ENCODE measurements around the gene PLPP7. TPM values are rescaled to one million over a fixed set of nuclear protein-coding genes. Genes with fewer than 3 reads are reported as not detected.

Gene PLPP7
- total and polyA plus RNA-seq, 7 experiments from 2014 or later: 0.12 to 0.71 (median 0.19) TPM; not detected in 1

DNA sequence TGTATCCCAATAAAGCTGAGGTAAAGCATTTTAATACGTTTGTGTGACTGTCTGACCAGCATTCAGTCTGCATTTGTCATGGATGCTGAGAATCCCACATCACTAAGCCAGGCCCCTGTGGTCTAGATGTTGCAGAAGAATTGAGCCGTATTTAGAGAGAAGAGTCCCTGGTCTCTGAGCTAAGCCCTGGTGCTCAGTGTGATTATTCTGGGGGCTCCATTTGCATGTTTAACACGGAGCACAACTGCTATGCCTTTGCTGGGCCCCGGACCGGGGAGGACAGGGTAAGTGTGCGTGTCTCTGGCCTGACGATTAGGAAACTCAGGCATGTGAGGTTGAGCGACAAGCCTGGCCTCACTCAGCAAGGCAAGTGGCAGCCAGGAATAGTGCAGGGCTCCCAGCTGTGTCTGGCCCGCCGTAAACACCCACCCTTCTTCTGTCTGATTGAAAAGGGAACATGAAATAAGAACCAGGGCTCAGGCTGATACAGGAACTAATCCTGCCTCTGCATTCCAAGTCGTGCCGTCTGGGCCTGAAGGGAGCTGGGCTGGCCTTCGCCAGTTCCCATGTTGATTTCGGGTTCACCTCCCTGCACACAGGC, 35.5 kb upstream of the PLPP7 start:
- H3K27me3 Mint-ChIP-seq: no peaks in the 10 kb centered on the region
- peaks cover 0 to 3% (median 0%) of the 10 kb centered on the region in 11 donors for H3K9me3 Mint-ChIP-seq
- peak overlapping the region; percentile 23 to 87 (median 52) for H3K4me3 Mint-ChIP-seq
- peaks cover 0 to 7% (median 0%) of the 10 kb centered on the region in 5 donors for H3K36me3 Mint-ChIP-seq
- peaks cover 0 to 7% (median 5%) of the 10 kb centered on the region in 3 experiments for H3K36me3 ChIP-seq (ENCODE audit: control insufficient read depth in 2 of 3, insufficient read depth in 3 of 3, low read length in 3 of 3)
- peaks cover 13 to 74% (median 57%) of the 10 kb centered on the region in 7 donors for H3K4me1 Mint-ChIP-seq
- intact Hi-C loops (cut with micrococcal nuclease): loop anchor here (2.0 to 10.0 kb wide), 4 partner anchors 77 to 481 kb away; no protein-coding TSS in a partner anchor
- ATAC-seq (no peak), DNase-seq (peak in 1 of 9 donors; percentile 7)
- no peak overlapping the region for H3K4me3 ChIP-seq (ENCODE audit: low read length)
- CTCF ChIA-PET: interaction anchor here (1.0 kb wide), 1 partner anchor 82 kb away, joined by 3 read pairs; no protein-coding TSS in a partner anchor
- H3K27ac Mint-ChIP-seq: peak overlapping the region; percentile 80 to 99 (median 96)
- H3K9me3 ChIP-seq (ENCODE audit: control insufficient read depth in 2 of 3, low read length in 3 of 3): no peaks in the 10 kb centered on the region
- POLR2A ChIA-PET: interaction anchor here (10.8 to 20.4 kb wide), 2 partner anchors 15 to 18 kb away, joined by 132 to 886 read pairs; partner anchors contain the start of gene FAM78A
- peak overlapping the region; percentile 16 for H3K27ac ChIP-seq (ENCODE audit: low read depth, low read length)
- H3K4me1 ChIP-seq (ENCODE audit: control insufficient read depth in 2 of 2, insufficient read depth in 2 of 2, low read length in 2 of 2): peaks cover 63 to 73% of the 10 kb centered on the region in 2 donors
- H3K27me3 ChIP-seq (ENCODE audit: control insufficient read depth in 2 of 2, insufficient read depth in 2 of 2, low read length in 2 of 2): no peaks in the 10 kb centered on the region

DNA sequence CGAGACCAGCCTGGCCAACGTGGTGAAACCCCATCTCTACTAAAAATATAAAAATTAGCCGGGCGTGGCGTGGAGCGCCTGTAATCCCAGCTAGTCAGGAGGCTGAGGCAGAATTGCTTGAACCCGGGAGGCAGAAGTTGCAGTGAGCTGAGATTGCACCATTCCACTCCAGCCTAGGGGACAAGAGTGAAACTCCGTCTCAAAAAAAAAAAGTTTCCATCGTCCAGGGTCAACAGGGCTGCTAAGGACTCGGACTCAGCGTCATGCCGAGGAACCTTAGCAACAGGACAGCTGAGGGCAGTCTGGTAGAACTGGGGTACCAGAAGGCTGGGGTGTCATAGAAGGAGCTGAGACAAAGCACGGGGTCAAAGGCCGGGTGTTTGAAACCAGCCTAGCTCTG, 34.9 kb upstream of the PLPP7 start:
- ATAC-seq (no peak), DNase-seq (peak in 1 of 9 donors; percentile 6)
- ChIA-PET CTCF (interaction anchor here (1.0 kb wide), 1 partner anchor 82 kb away, joined by 3 read pairs; no protein-coding TSS in a partner anchor), POLR2A (interaction anchor here (0.8 to 20.4 kb wide), 3 partner anchors 15 to 23 kb away, joined by 5 to 886 read pairs (median 132); partner anchors contain the start of gene FAM78A)
- intact Hi-C loops (cut with micrococcal nuclease): loop anchor here (5.0 to 10.0 kb wide), 4 partner anchors 77 to 480 kb away; partner anchors contain the start of gene POMT1 (in 1 of the 2)
- Histone ChIP-seq H3K27ac (ENCODE audit: low read depth, low read length) (peak overlapping the region; percentile 85), H3K27me3 (ENCODE audit: control insufficient read depth in 2 of 2, insufficient read depth in 2 of 2, low read length in 2 of 2) (no peaks in the 10 kb centered on the region), H3K36me3 (ENCODE audit: control insufficient read depth in 2 of 3, insufficient read depth in 3 of 3, low read length in 3 of 3) (peaks cover 0 to 13% (median 9%) of the 10 kb centered on the region in 3 experiments), H3K4me1 (ENCODE audit: control insufficient read depth in 2 of 2, insufficient read depth in 2 of 2, low read length in 2 of 2) (peaks cover 63 to 73% of the 10 kb centered on the region in 2 donors), H3K9me3 (ENCODE audit: control insufficient read depth in 2 of 3, low read length in 3 of 3) (no peaks in the 10 kb centered on the region), H3K4me3 (ENCODE audit: low read length) (no peak overlapping the region)
- H3K9me3 Mint-ChIP-seq: peaks cover 0 to 3% (median 0%) of the 10 kb centered on the region in 11 donors
- H3K27ac Mint-ChIP-seq: peak overlapping the region in 8 of 9 donors; percentile 76 to 99 (median 98)
- peak overlapping the region; percentile 29 to 96 (median 68) for H3K4me3 Mint-ChIP-seq
- H3K4me1 Mint-ChIP-seq: peaks cover 16 to 75% (median 61%) of the 10 kb centered on the region in 7 donors
- H3K27me3 Mint-ChIP-seq: no peaks in the 10 kb centered on the region
- H3K36me3 Mint-ChIP-seq: peaks cover 0 to 7% (median 0%) of the 10 kb centered on the region in 5 donors

GRCh38 chr9:131255676-131256197, 33.8 kb upstream of the PLPP7 start:
- intact Hi-C loops (cut with micrococcal nuclease): loop anchor here (1.0 to 10.0 kb wide), 5 partner anchors 14 to 479 kb away; partner anchors contain the start of gene POMT1 (in 1 of the 2)
- Histone ChIP-seq H3K27ac (ENCODE audit: low read depth, low read length) (peak overlapping the region; percentile 85), H3K27me3 (ENCODE audit: control insufficient read depth in 2 of 2, insufficient read depth in 2 of 2, low read length in 2 of 2) (no peaks in the 10 kb centered on the region), H3K4me3 (ENCODE audit: low read length) (peak overlapping the region; percentile 50), H3K9me3 (ENCODE audit: control insufficient read depth in 2 of 3, low read length in 3 of 3) (no peaks in the 10 kb centered on the region), H3K36me3 (ENCODE audit: control insufficient read depth in 2 of 3, insufficient read depth in 3 of 3, low read length in 3 of 3) (peaks cover 0 to 24% (median 20%) of the 10 kb centered on the region in 3 experiments), H3K4me1 (ENCODE audit: control insufficient read depth in 2 of 2, insufficient read depth in 2 of 2, low read length in 2 of 2) (peaks cover 63 to 73% of the 10 kb centered on the region in 2 donors)
- ATAC-seq (no peak), DNase-seq (peak in 1 of 9 donors; percentile 9)
- H3K9me3 Mint-ChIP-seq: peaks cover 0 to 3% (median 0%) of the 10 kb centered on the region in 11 donors
- CTCF ChIA-PET: interaction anchor here (1.0 to 2.6 kb wide), 6 partner anchors 8 to 77 kb away, joined by 4 to 44 read pairs (median 6); no protein-coding TSS in a partner anchor
- H3K27ac Mint-ChIP-seq: peak overlapping the region; percentile 93 to 99 (median 97)
- POLR2A ChIA-PET: interaction anchor here (0.5 to 20.4 kb wide), 20 partner anchors 9 to 1774 kb away, joined by 3 to 886 read pairs (median 4); partner anchors contain the start of gene FAM78A
- peaks cover 0 to 12% (median 0%) of the 10 kb centered on the region in 5 donors for H3K36me3 Mint-ChIP-seq
- peaks cover 20 to 86% (median 68%) of the 10 kb centered on the region in 7 donors for H3K4me1 Mint-ChIP-seq
- peak overlapping the region; percentile 83 to 96 (median 88) for H3K4me3 Mint-ChIP-seq
- H3K27me3 Mint-ChIP-seq: no peaks in the 10 kb centered on the region

DNA sequence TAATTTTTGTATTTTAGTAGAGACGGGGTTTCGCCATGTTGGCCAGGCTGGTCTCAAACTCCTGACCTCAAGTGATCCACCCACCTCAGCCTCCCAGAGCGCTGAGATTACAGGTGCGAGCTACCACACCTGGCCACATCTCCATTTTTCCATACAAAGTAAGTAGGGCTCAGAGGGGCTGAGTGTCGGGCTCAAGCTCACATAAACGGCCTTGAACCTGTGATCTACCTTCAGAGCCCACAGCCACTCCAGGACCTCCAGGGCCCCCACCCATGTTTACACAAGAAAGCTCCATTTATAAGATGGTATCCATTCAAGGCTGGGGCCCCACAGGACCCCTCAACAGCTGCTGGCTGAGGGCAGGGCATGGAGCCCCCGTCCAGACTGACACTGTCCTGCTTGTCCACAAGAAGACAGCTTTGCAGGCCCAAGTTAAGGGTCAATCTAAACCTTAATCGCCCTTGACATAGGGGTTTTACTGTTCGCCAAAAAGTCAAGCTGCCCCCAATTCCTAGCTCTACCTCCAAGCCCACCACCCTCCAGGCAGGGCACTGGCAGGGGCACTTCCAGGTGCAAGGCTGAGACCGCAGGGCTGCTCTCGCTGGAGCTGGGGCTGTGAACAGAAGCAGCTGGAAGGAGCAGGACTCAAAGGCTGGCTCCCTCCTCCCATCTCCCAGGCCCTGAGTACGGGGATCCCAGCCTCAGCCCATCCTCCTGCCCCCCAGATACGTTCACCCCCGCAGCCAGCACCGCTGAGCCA, 32.1 kb upstream of the PLPP7 start:
- Mint-ChIP-seq H3K36me3 (peaks cover under 1 to 18% (median 2%) of the 10 kb centered on the region in 5 donors), H3K4me3 (peak overlapping the region; percentile 28 to 96 (median 77)), H3K9me3 (peaks cover 0 to 3% (median 0%) of the 10 kb centered on the region in 11 donors), H3K27me3 (no peaks in the 10 kb centered on the region), H3K27ac (peak overlapping the region; percentile 93 to 99 (median 97)), H3K4me1 (peaks cover 27 to 89% (median 62%) of the 10 kb centered on the region in 7 donors)
- no peak overlapping the region for H3K4me3 ChIP-seq (ENCODE audit: low read length)
- H3K27ac ChIP-seq (ENCODE audit: low read depth, low read length): peak overlapping the region; percentile 85
- ChIA-PET CTCF (interaction anchor here (0.5 to 2.6 kb wide), 7 partner anchors 11 to 133 kb away, joined by 3 to 44 read pairs (median 5); partner anchors contain the start of gene FAM78A), POLR2A (interaction anchor here (0.6 to 20.4 kb wide), 14 partner anchors 8 to 115 kb away, joined by 3 to 886 read pairs (median 6); partner anchors contain the start of gene FAM78A)
- peaks cover 7 to 37% (median 23%) of the 10 kb centered on the region in 3 experiments for H3K36me3 ChIP-seq (ENCODE audit: control insufficient read depth in 2 of 3, insufficient read depth in 3 of 3, low read length in 3 of 3)
- H3K4me1 ChIP-seq (ENCODE audit: control insufficient read depth in 2 of 2, insufficient read depth in 2 of 2, low read length in 2 of 2): peaks cover 49 to 76% of the 10 kb centered on the region in 2 donors
- no peaks in the 10 kb centered on the region for H3K27me3 ChIP-seq (ENCODE audit: control insufficient read depth in 2 of 2, insufficient read depth in 2 of 2, low read length in 2 of 2)
- intact Hi-C loops (cut with micrococcal nuclease): loop anchor here in 1 of 2 donors (5.0 to 10.0 kb wide), 2 partner anchors 245 to 477 kb away; partner anchors contain the start of gene POMT1
- ATAC-seq (no peak), DNase-seq (peak in 1 of 9 donors; percentile 14)
- no peaks in the 10 kb centered on the region for H3K9me3 ChIP-seq (ENCODE audit: control insufficient read depth in 2 of 3, low read length in 3 of 3)

GRCh38 chr9:131258186-131258585, 31.3 kb upstream of the PLPP7 start:
- H3K36me3 ChIP-seq (ENCODE audit: control insufficient read depth in 2 of 3, insufficient read depth in 3 of 3, low read length in 3 of 3): peaks cover 10 to 44% (median 23%) of the 10 kb centered on the region in 3 experiments
- ChIA-PET POLR2A (interaction anchor here (0.5 to 20.4 kb wide), 7 partner anchors 9 to 592 kb away, joined by 3 to 886 read pairs (median 4); partner anchors contain the start of gene FAM78A), CTCF (interaction anchor here (1.1 kb wide), 1 partner anchor 15 kb away, joined by 3 read pairs; no protein-coding TSS in a partner anchor)
- peak overlapping the region in 8 of 10 donors; percentile 24 to 96 (median 66) for H3K4me3 Mint-ChIP-seq
- no peak for DNase-seq
- H3K27me3 ChIP-seq (ENCODE audit: control insufficient read depth in 2 of 2, insufficient read depth in 2 of 2, low read length in 2 of 2): no peaks in the 10 kb centered on the region
- H3K9me3 Mint-ChIP-seq: peaks cover 0 to 6% (median 0%) of the 10 kb centered on the region in 11 donors
- ATAC-seq: no peak
- peak overlapping the region; percentile 93 to 99 (median 97) for H3K27ac Mint-ChIP-seq
- H3K4me1 Mint-ChIP-seq: peaks cover 29 to 90% (median 64%) of the 10 kb centered on the region in 7 donors
- H3K27ac ChIP-seq (ENCODE audit: low read depth, low read length): peak overlapping the region; percentile 85
- H3K9me3 ChIP-seq (ENCODE audit: control insufficient read depth in 2 of 3, low read length in 3 of 3): no peaks in the 10 kb centered on the region
- peaks cover 6 to 23% (median 6%) of the 10 kb centered on the region in 5 donors for H3K36me3 Mint-ChIP-seq
- H3K4me3 ChIP-seq (ENCODE audit: low read length): no peak overlapping the region
- H3K27me3 Mint-ChIP-seq: no peaks in the 10 kb centered on the region
- H3K4me1 ChIP-seq (ENCODE audit: control insufficient read depth in 2 of 2, insufficient read depth in 2 of 2, low read length in 2 of 2): peaks cover 45 to 78% of the 10 kb centered on the region in 2 donors
- intact Hi-C loops (cut with micrococcal nuclease): loop anchor here in 1 of 2 donors (5.0 to 10.0 kb wide), 2 partner anchors 244 to 477 kb away; partner anchors contain the start of gene POMT1

All from naive thymus-derived CD4-positive, alpha-beta T cell (primary cell).